Bronchial epithelial cell (primary cell): ENCODE results near the gene SPPL3. TPM values are rescaled to one million over a fixed set of nuclear protein-coding genes. Genes with fewer than 3 reads are reported as not detected.

ENCODE experiments used
- DNase-seq: peaks from one replicate; pipeline ENCODE4 v3.0.0-alpha.2; 2010; ENCODE audit warnings: low read depth
- FAIRE-seq: peaks from 2 replicates; lab custom pipeline; 2011; peaks lifted over from hg19 to GRCh38; lab: Jason Lieb, UNC
- H3K27me3 ChIP-seq: 2 replicates; pipeline ENCODE4 v1.5.1; 2011; ENCODE audit warnings: low read length; ENCODE audit not compliant: control insufficient read depth, insufficient read depth
- H3K36me3 ChIP-seq: 2 replicates; pipeline ENCODE4 v1.5.1; 2011; ENCODE audit warnings: low read length; ENCODE audit not compliant: control insufficient read depth, insufficient read depth
- H3K4me3 ChIP-seq: 2 replicates; pipeline ENCODE4 v1.5.1; 2011; ENCODE audit warnings: mild to moderate bottlenecking, low read depth, low read length, control low read depth
- total RNA-seq: library from RNA; depleted of rRNA; stranded (reverse); fragments of >200 nt; gene quantifications from 2 replicates; pipeline ENCODE4 v1.2.1, GENCODE V29; 2014
- TF ChIP-seq, protein P1 (sequence below): IDR thresholded peaks from 2 replicates; pipeline ENCODE4 v1.5.1; 2011; ENCODE audit warnings: mild to moderate bottlenecking, moderate library complexity, low read length, control low read depth, inconsistent platforms; ENCODE audit not compliant: insufficient read depth, severe bottlenecking

SPPL3 gene
- total RNA-seq, 1 donor from 2014 or later: 4.2 TPM

DNA sequence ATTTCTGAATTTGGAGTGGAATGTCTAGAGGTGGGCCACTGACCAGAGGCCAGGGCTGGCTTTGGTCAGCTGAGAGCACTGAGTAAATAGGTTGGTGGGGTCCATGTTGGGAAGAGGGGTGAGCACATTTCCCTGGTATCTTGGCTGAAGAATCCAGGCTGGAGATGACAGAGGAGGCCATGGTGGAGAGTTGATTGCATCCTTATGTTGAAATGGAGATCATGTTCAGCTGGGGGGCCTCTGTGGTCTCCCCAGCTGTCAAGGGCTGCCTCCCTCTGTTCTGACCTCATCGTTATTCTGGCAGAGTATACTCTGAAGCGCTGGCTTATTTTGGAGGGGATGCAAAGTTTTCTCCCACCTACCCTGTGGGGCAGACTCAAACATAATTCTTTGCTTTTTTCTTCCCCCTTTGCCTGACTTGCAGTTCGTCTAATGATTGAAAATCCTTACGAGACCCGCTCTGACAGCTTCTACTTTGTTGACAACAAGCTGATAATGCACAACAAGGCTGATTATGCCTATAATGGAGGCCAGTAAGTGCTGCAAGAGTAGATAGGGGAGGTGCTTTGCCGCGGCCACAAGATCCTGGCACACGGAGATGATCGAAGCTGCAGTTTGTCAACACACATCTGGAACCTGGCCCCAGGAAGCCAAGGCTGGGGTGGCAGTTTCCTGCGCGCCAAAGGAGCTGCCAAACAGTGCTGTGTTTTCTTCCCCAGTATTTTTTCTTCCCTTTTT lies 184.5 kb downstream of the SPPL3 start:
- Histone ChIP-seq H3K4me3 (no peak overlapping the region), H3K36me3 (peaks cover 26% of the 10 kb centered on the region), H3K27me3 (no peaks in the 10 kb centered on the region)
- FAIRE-seq (no peak), DNase-seq (no peak)
- TF ChIP-seq, protein P1, sequence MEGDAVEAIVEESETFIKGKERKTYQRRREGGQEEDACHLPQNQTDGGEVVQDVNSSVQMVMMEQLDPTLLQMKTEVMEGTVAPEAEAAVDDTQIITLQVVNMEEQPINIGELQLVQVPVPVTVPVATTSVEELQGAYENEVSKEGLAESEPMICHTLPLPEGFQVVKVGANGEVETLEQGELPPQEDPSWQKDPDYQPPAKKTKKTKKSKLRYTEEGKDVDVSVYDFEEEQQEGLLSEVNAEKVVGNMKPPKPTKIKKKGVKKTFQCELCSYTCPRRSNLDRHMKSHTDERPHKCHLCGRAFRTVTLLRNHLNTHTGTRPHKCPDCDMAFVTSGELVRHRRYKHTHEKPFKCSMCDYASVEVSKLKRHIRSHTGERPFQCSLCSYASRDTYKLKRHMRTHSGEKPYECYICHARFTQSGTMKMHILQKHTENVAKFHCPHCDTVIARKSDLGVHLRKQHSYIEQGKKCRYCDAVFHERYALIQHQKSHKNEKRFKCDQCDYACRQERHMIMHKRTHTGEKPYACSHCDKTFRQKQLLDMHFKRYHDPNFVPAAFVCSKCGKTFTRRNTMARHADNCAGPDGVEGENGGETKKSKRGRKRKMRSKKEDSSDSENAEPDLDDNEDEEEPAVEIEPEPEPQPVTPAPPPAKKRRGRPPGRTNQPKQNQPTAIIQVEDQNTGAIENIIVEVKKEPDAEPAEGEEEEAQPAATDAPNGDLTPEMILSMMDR: no peak

DNA sequence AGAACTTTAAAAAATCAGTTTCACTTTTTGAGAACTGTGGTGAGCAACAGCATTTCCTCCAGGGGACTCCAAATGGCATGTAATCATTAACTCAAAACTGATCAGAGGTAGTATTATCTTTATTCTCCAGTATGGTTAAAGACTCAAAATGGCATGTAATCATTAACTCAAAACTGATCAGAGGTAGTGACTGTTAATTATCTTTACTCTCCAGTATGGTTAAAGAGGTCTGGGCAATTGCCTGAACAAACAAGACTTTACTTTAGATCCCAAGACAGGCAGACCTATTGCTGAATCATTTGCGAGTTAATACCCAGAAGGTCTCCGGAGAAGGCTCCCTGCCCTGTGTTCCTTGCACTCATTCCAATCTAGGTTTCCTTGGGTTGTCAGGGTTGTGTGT lies 185.1 kb downstream of the SPPL3 start:
- H3K4me3 ChIP-seq: no peak overlapping the region
- DNase-seq (no peak), FAIRE-seq (no peak)
- no peaks in the 10 kb centered on the region for H3K27me3 ChIP-seq
- TF ChIP-seq, protein P1: no peak
- H3K36me3 ChIP-seq: peaks cover 29% of the 10 kb centered on the region

DNA sequence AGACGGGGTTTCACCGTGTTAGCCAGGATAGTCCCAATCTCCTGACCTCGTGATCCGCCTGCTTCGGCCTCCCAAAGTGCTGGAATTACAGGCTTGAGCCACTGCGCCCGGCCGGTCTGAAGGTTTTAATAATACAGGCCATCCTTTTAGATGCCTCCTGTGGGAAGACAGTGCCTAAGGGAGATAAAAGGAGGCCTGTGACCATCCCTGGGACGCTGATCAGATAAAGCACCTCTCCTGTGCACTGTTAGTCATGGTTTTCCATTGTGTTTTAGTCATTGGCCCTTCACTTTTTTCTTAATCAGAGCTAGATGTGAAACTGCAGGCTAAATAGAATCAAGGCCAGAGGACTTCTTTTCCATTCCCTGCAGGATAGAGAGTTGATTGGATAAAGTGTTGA lies 186.1 kb downstream of the SPPL3 start:
- FAIRE-seq (no peak), DNase-seq (no peak)
- TF ChIP-seq, protein P1: no peak
- Histone ChIP-seq H3K36me3 (peaks cover 29% of the 10 kb centered on the region), H3K4me3 (no peak overlapping the region), H3K27me3 (no peaks in the 10 kb centered on the region)

DNA sequence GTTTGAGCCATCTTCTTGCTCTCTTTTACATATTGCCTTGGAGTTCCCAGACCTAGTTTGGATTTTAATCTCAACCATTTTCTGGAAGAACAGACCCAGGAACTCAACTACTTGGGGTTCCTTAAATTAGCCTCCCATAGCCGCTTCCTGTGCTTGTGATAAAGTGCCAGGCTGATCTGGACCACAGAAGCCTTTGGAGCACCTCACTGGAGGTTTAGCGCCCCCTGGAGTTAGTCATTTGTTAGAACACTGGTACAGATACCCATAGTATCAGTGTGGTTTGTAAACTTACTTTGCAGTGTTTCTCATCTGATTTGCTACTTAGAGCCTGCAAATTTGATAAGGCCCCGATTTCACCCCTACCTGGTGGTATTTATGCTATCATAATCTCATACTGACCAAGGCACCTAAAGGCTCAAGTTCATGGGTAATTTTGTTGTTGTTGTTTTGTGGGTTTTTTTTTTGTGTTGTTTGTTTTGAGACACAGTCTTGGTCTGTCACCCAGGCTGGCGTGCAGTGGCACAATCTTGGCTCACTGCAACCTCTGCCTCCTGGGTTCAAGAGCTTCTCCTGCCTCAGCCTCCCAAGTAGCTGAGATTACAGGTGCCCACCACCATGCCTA lies 190.2 kb downstream of the SPPL3 start:
- FAIRE-seq: no peak
- DNase-seq: peak; percentile 67
- Histone ChIP-seq H3K27me3 (no peaks in the 10 kb centered on the region), H3K4me3 (no peak overlapping the region), H3K36me3 (peaks cover 19% of the 10 kb centered on the region)
- TF ChIP-seq, protein P1: peak; percentile 87

DNA sequence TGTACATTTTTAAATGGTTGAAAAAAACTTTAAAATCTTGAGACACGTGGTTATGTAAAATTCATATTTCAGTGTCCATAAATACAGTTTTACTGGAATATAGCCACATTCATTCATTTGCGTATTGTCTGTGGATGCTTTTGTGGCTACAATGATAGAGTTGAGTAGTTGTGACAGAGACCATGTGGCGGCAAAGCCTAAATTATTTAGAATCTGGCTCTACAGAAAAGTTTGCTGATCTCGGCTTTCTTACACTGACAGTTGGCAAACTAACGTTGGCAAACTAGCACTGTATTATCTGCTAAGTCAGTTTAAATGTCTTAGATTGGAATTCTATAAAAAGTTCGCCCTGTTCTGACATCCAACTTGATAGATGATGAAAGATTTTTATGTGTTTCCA lies 191.5 kb downstream of the SPPL3 start:
- H3K36me3 ChIP-seq: peaks cover 15% of the 10 kb centered on the region
- DNase-seq: no peak
- TF ChIP-seq, protein P1: no peak
- no peak overlapping the region for H3K4me3 ChIP-seq
- no peaks in the 10 kb centered on the region for H3K27me3 ChIP-seq
- no peak for FAIRE-seq

Other genes with a start within 250 kb of the SPPL3 start
- gene MLEC, start 217.2 kb downstream of the SPPL3 start, total RNA-seq: 60.3 and 61.9 TPM in 2 replicates
- gene UNC119B, start 193.9 kb downstream of the SPPL3 start, total RNA-seq: 12.9 and 19.5 TPM in 2 replicates
- 7.4 and 8.2 TPM in 2 replicates for gene ACADS, start 178.5 kb downstream of the SPPL3 start, total RNA-seq
- not detected in 2 replicates for gene HNF1A, start 74.2 kb upstream of the SPPL3 start, total RNA-seq
- gene C12orf43, start 112.1 kb upstream of the SPPL3 start, total RNA-seq: 6.3 and 15.1 TPM in 2 replicates
- gene OASL, start 134.9 kb upstream of the SPPL3 start, total RNA-seq: 0.79 and 7.9 TPM in 2 replicates
- gene P2RX7, start 228.5 kb upstream of the SPPL3 start, total RNA-seq: under 0.01 and 0.77 TPM in 2 replicates